H1 (cell line): ENCODE measurements around the gene A2ML1. TPM values are rescaled to one million over a fixed set of nuclear protein-coding genes. Genes with fewer than 3 reads are reported as not detected.

Experiments used
- CTCF ChIA-PET: fragments of 300-600 bp; sonication (Branson Sonifier 250); formaldehyde crosslinking; loops from one replicate; lab custom pipeline; 2021; ENCODE audit not compliant: partially characterized antibody; lab: Charles Lee
- POLR2A ChIA-PET: fragments of 300-600 bp; sonication (Branson Sonifier 250); formaldehyde crosslinking; loops from one replicate; lab custom pipeline; 2021; ENCODE audit warnings: inconsistent platforms; ENCODE audit not compliant: partially characterized antibody; lab: Charles Lee
- DNase-seq, 2 experiments: peaks; one replicate each; pipeline versions ENCODE4 v3.0.0 to v3.0.0-alpha.2; 2010 to 2022; ENCODE audit warnings: low spot score in 2 of 2, low read depth in 1 of 2, mixed read lengths in 1 of 2
- FAIRE-seq: peaks from 2 replicates; lab custom pipeline; 2011; peaks lifted over from hg19 to GRCh38; lab: Jason Lieb, UNC
- H2AFZ ChIP-seq: 2 replicates; pipeline ENCODE4 v1.8.1; 2012; ENCODE audit warnings: low read length, inconsistent platforms
- H2AK5ac ChIP-seq: 2 replicates; pipeline ENCODE4 v1.6.1; 2013; ENCODE audit warnings: low read depth, low read length
- H2BK120ac ChIP-seq: replicated peaks from 2 replicates; pipeline ENCODE3; 2013; ENCODE audit warnings: low read depth, low read length, inconsistent platforms
- H2BK12ac ChIP-seq: 2 replicates; pipeline ENCODE4 v1.6.1; 2013; ENCODE audit warnings: low read depth, low read length
- H2BK15ac ChIP-seq: 2 replicates; pipeline ENCODE4 v1.6.1; 2013; ENCODE audit warnings: low read length
- H2BK20ac ChIP-seq: 2 replicates; pipeline ENCODE4 v1.6.1; 2013; ENCODE audit warnings: low read length
- H2BK5ac ChIP-seq: 2 replicates; pipeline ENCODE4 v1.6.1; 2013; ENCODE audit warnings: low read depth, low read length
- H3K14ac ChIP-seq: 2 replicates; pipeline ENCODE4 v1.6.1; 2013; ENCODE audit warnings: inconsistent platforms; ENCODE audit not compliant: insufficient read length
- H3K18ac ChIP-seq: 2 replicates; pipeline ENCODE4 v1.6.1; 2013; ENCODE audit warnings: low read length; ENCODE audit errors: extremely low read depth
- H3K23ac ChIP-seq: 2 replicates; pipeline ENCODE4 v1.6.1; 2013; ENCODE audit warnings: inconsistent platforms; ENCODE audit not compliant: insufficient read length
- H3K23me2 ChIP-seq: 2 replicates; pipeline ENCODE4 v1.6.1; 2013; ENCODE audit warnings: low read depth, low read length
- H3K27ac ChIP-seq: 2 replicates; pipeline ENCODE4 v1.6.1; 2011; ENCODE audit warnings: low read depth, low read length, inconsistent platforms
- H3K27me3 ChIP-seq, 4 experiments: replicated peaks in 1 of 4; 1 replicate in 1 of 4; 2 replicates in 3 of 4; pipeline versions ENCODE4 v1.6.1 to v1.8.1; 2011 to 2013; ENCODE audit warnings: low read length in 3 of 4, mild to moderate bottlenecking in 3 of 4, inconsistent platforms in 2 of 4, mixed read lengths in 2 of 4, moderate library complexity in 1 of 4; ENCODE audit not compliant: control insufficient read depth in 3 of 4, insufficient read depth in 3 of 4; ENCODE audit errors: extremely low read depth in 1 of 4
- H3K36me3 ChIP-seq, 4 experiments: 2 replicates each; pipeline versions ENCODE4 v1.6.1 to v1.8.1; 2011 to 2013; ENCODE audit warnings: mild to moderate bottlenecking in 4 of 4, low read length in 3 of 4, moderate library complexity in 2 of 4, control low read depth in 1 of 4, inconsistent platforms in 1 of 4; ENCODE audit not compliant: insufficient read depth in 4 of 4, control insufficient read depth in 2 of 4
- H3K4ac ChIP-seq: replicated peaks from 2 replicates; pipeline ENCODE3; 2013; ENCODE audit warnings: low read length, low read depth, mixed read lengths, inconsistent platforms; ENCODE audit not compliant: insufficient read length
- H3K4me1 ChIP-seq, 4 experiments: replicated peaks in 1 of 4; 1 replicate in 1 of 4; 2 replicates in 3 of 4; pipeline versions ENCODE4 v1.6.1 to v1.8.1; 2011 to 2013; ENCODE audit warnings: low read length in 3 of 4, inconsistent platforms in 2 of 4, mixed read lengths in 1 of 4; ENCODE audit not compliant: insufficient read depth in 4 of 4, control insufficient read depth in 3 of 4
- H3K4me2 ChIP-seq, 2 experiments: 2 replicates each; pipeline versions ENCODE4 v1.6.1 to v1.8.1; 2011 to 2013; ENCODE audit warnings: low read depth in 2 of 2, low read length in 2 of 2, control low read depth in 1 of 2, inconsistent platforms in 1 of 2, mild to moderate bottlenecking in 1 of 2; ENCODE audit not compliant: insufficient read depth in 1 of 2
- H3K4me3 ChIP-seq, 4 experiments: fragments of 200-600, 300-600 bp in 1 of 4; sonication (generic), shearing (Covaris generic), sonication (Bioruptor Twin) in 1 of 4; 2 replicates each; pipeline versions ENCODE4 v1.5.1 to v1.8.1; 2011 to 2016; ENCODE audit warnings: low read length in 4 of 4, low read depth in 3 of 4, control low read depth in 2 of 4, inconsistent platforms in 2 of 4, mild to moderate bottlenecking in 2 of 4, mixed read lengths in 1 of 4, moderate library complexity in 1 of 4; ENCODE audit not compliant: insufficient read depth in 2 of 4; ENCODE audit errors: extremely low read depth in 1 of 4
- H3K56ac ChIP-seq: replicated peaks from 2 replicates; pipeline ENCODE3; 2013; ENCODE audit warnings: low read depth, mild to moderate bottlenecking, mixed read lengths, low read length, inconsistent platforms; ENCODE audit not compliant: insufficient read length
- H3K79me1 ChIP-seq: 2 replicates; pipeline ENCODE4 v1.6.1; 2013; ENCODE audit warnings: low read depth, low read length, control low read depth
- H3K79me2 ChIP-seq, 2 experiments: 2 replicates each; pipeline versions ENCODE4 v1.6.1 to v1.8.1; 2012 to 2013; ENCODE audit warnings: low read length in 2 of 2, mild to moderate bottlenecking in 2 of 2, inconsistent platforms in 1 of 2; ENCODE audit not compliant: insufficient read depth in 2 of 2, control insufficient read depth in 1 of 2
- H3K9ac ChIP-seq, 4 experiments: replicated peaks in 1 of 4; 1 replicate in 1 of 4; 2 replicates in 3 of 4; pipeline versions ENCODE4 v1.6.1 to v1.8.1; 2011 to 2013; ENCODE audit warnings: low read depth in 3 of 4, low read length in 3 of 4, control low read depth in 2 of 4, mild to moderate bottlenecking in 2 of 4, moderate library complexity in 2 of 4, inconsistent platforms in 1 of 4; ENCODE audit errors: extremely low read depth in 1 of 4
- H3K9me3 ChIP-seq, 2 experiments: 2 replicates each; pipeline versions ENCODE4 v1.6.1 to v1.8.1; 2012 to 2013; ENCODE audit warnings: mild to moderate bottlenecking in 2 of 2, moderate library complexity in 2 of 2, control low read depth in 1 of 2, inconsistent platforms in 1 of 2, low read depth in 1 of 2, low read length in 1 of 2, mixed read lengths in 1 of 2; ENCODE audit not compliant: insufficient read depth in 2 of 2
- H4K20me1 ChIP-seq, 2 experiments: replicated peaks in 1 of 2; 2 replicates each; pipeline versions ENCODE3 to v1.8.1; 2011 to 2013; ENCODE audit warnings: inconsistent platforms in 2 of 2, low read length in 2 of 2, mild to moderate bottlenecking in 1 of 2; ENCODE audit not compliant: insufficient read depth in 2 of 2, control insufficient read depth in 1 of 2
- H4K5ac ChIP-seq: 2 replicates; pipeline ENCODE4 v1.6.1; 2013; ENCODE audit warnings: low read length, low read depth, mixed read lengths, inconsistent platforms; ENCODE audit not compliant: insufficient read length
- H4K8ac ChIP-seq: 2 replicates; pipeline ENCODE4 v1.8.0; 2013; ENCODE audit warnings: mild to moderate bottlenecking, moderate library complexity, low read length, inconsistent platforms; ENCODE audit not compliant: insufficient read depth; ENCODE audit errors: extremely low read depth
- H4K91ac ChIP-seq: replicated peaks from 2 replicates; pipeline ENCODE3; 2013; ENCODE audit warnings: low read length, mixed read lengths, inconsistent platforms; ENCODE audit not compliant: insufficient read length
- BACH1 ChIP-seq: IDR thresholded peaks from 2 replicates; pipeline ENCODE4 v1.6.1; 2012; ENCODE audit warnings: low read length, improper control_type of control experiment
- CHD2 ChIP-seq: IDR thresholded peaks from 2 replicates; pipeline ENCODE4 v1.6.1; 2012; ENCODE audit warnings: low read length, improper control_type of control experiment
- EZH2 ChIP-seq: fragments of 200-600 bp; sonication (generic); IDR thresholded peaks from 2 replicates; pipeline ENCODE4 v1.7.1; 2012; ENCODE audit warnings: low read depth, mild to moderate bottlenecking, moderate library complexity, low read length, inconsistent platforms; ENCODE audit not compliant: severe bottlenecking
- HDAC2 ChIP-seq, 2 experiments: fragments of 300-600 bp in 1 of 2; sonication (generic) in 1 of 2; IDR thresholded peaks; 2 replicates each; pipeline ENCODE4 v1.6.1; 2011 to 2012; ENCODE audit warnings: low read depth in 2 of 2, low read length in 2 of 2, mild to moderate bottlenecking in 2 of 2, moderate library complexity in 2 of 2, borderline replicate concordance in 1 of 2, inconsistent platforms in 1 of 2
- JUND ChIP-seq: IDR thresholded peaks from 2 replicates; pipeline ENCODE4 v1.6.1; 2011; ENCODE audit warnings: mild to moderate bottlenecking, improper control_type of control experiment, low read length
- NANOG ChIP-seq: IDR thresholded peaks from 2 replicates; pipeline ENCODE4 v1.6.1; 2011; ENCODE audit warnings: low read length, low read depth, mild to moderate bottlenecking, inconsistent platforms; ENCODE audit not compliant: insufficient read depth, poor library complexity, severe bottlenecking
- POU5F1 ChIP-seq: IDR thresholded peaks from 2 replicates; pipeline ENCODE4 v1.6.1; 2011; ENCODE audit warnings: low read depth, mild to moderate bottlenecking, low read length, moderate library complexity
- SAP30 ChIP-seq: fragments of 300-600 bp; sonication (generic); IDR thresholded peaks from 2 replicates; pipeline ENCODE4 v1.7.1; 2012; ENCODE audit warnings: low read length, moderate library complexity, mild to moderate bottlenecking, inconsistent platforms; ENCODE audit not compliant: insufficient read depth, insufficient replicate concordance
- SIRT6 ChIP-seq: IDR thresholded peaks from one replicate; pipeline ENCODE4 v1.7.1; 2012; ENCODE audit warnings: low read length, inconsistent platforms
- polyA plus RNA-seq, 7 experiments: library from polyadenylated mRNA; depleted of rRNA in 3 of 7; stranded (reverse) in 5 of 7; unstranded in 2 of 7; fragments of >200 nt in 5 of 7; fragments of 200-250 nt in 2 of 7; gene quantifications; 1 replicate in 5 of 7; 2 replicates in 1 of 7; 4 replicates in 1 of 7; pipeline versions ENCODE4 v1.2.1 to v1.2.3, GENCODE V29; 2011 to 2013; ENCODE audit warnings: missing spikeins in 2 of 7, mixed read lengths in 2 of 7
- total RNA-seq: library from RNA; stranded (reverse); fragmentation: NEBNext Ultra II Directional; extraction: Animal tissue kit (Norgen Biotek cat#: 25700); gene quantifications from 2 replicates; pipeline ENCODE4 v1.2.1, GENCODE V29; 2021

Gene A2ML1
- total and polyA plus RNA-seq, 2 of the 8 experiments (the other 6 are each of a cell fraction or from before 2014, with no cell fraction given) = 10.2 to 10.3 TPM

GRCh38 chr12:8904665-8905064 lies 82.2 kb downstream of the A2ML1 start:
- no peak overlapping the region for H2AFZ ChIP-seq
- no peak overlapping the region for H3K27ac ChIP-seq
- H4K91ac ChIP-seq = no peak overlapping the region
- no peak overlapping the region for H3K4ac ChIP-seq
- peak overlapping the region; percentile 50 for H4K5ac ChIP-seq
- H3K27me3 ChIP-seq = no peaks in the 10 kb centered on the region
- H3K4me3 ChIP-seq = no peak overlapping the region
- H3K36me3 ChIP-seq = no peaks in the 10 kb centered on the region; a peak in 1 of 8 replicates
- no peak overlapping the region; the same call in 1 of the 2 replicates for H2BK5ac ChIP-seq
- DNase-seq (no peak), FAIRE-seq (no peak)
- no peak overlapping the region for H2AK5ac ChIP-seq
- H4K20me1 ChIP-seq = no peaks in the 10 kb centered on the region
- no peak overlapping the region for H2BK12ac ChIP-seq
- peaks cover 2 to 6% of the 10 kb centered on the region in 2 experiments; a peak in 1 of 4 replicates for H3K9me3 ChIP-seq
- H3K9ac ChIP-seq = no peak overlapping the region
- H3K79me1 ChIP-seq = no peaks in the 10 kb centered on the region
- no peaks in the 10 kb centered on the region; the same call in 1 of the 2 replicates for H3K23me2 ChIP-seq
- CTCF ChIA-PET = interaction anchor here (0.8 to 2.8 kb wide), 2 partner anchors 14 to 160 kb away, joined by 3 to 12 read pairs; no protein-coding TSS in a partner anchor
- H2BK120ac ChIP-seq = peak overlapping the region; percentile 36
- H3K4me1 ChIP-seq = peaks cover 4 to 19% (median 10%) of the 10 kb centered on the region in 4 experiments; a peak in 5 of 7 replicates
- H3K79me2 ChIP-seq = no peaks in the 10 kb centered on the region
- H2BK15ac ChIP-seq = no peak overlapping the region
- TF ChIP-seq BACH1 (no peak), CHD2 (no peak), JUND (no peak), SIRT6 (no peak), POU5F1 (no peak), HDAC2 (IDR thresholded peaks at IDR 0.05; ENCODE audit: borderline replicate concordance in 1 of 2, low read depth in 2 of 2, low read length in 2 of 2) (no peak), SAP30 (no peak), NANOG (no peak), EZH2 (no peak)
- TF ChIP-seq, all 59 proteins: peak for 0
- POLR2A ChIA-PET = interaction anchor here (0.7 to 3.8 kb wide), 7 partner anchors 8 to 109 kb away, joined by 3 to 16 read pairs (median 4); partner anchors contain the start of gene PHC1
- Histone ChIP-seq H3K4me2 (no peak overlapping the region), H4K8ac (no peak overlapping the region), H3K56ac (no peak overlapping the region), H2BK20ac (no peak overlapping the region), H3K14ac (no peak overlapping the region), H3K23ac (no peak overlapping the region), H3K18ac (no peak overlapping the region)
